ENCODE results near the gene CDC45.
"Not testable (repeated sequence)": the region's sequence is repeated elsewhere in the genome, so short reads cannot be mapped to it uniquely, and the experiment has no call there.

Gene CDC45

DNA sequence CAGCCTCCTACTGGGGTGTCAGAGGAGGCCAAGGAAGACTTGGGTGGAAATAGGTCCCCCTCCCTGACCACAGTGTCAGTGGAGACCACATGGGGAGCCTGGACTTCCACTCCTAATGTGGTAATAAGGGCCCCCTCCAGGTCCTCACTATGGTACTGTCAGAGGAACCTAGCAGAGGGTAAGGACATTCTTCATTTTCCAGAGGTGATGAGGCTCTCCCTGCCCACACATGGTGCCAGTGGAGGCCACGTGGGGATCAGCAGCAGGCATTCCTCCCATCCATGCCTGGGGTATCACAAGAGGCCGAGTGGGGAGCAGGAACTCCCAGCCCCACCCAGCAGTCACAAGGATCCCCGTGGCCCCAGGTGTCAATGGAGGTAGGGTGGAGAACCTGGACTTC, 51.0 kb downstream of the CDC45 start:
- TF ChIP-seq, protein P1, sequence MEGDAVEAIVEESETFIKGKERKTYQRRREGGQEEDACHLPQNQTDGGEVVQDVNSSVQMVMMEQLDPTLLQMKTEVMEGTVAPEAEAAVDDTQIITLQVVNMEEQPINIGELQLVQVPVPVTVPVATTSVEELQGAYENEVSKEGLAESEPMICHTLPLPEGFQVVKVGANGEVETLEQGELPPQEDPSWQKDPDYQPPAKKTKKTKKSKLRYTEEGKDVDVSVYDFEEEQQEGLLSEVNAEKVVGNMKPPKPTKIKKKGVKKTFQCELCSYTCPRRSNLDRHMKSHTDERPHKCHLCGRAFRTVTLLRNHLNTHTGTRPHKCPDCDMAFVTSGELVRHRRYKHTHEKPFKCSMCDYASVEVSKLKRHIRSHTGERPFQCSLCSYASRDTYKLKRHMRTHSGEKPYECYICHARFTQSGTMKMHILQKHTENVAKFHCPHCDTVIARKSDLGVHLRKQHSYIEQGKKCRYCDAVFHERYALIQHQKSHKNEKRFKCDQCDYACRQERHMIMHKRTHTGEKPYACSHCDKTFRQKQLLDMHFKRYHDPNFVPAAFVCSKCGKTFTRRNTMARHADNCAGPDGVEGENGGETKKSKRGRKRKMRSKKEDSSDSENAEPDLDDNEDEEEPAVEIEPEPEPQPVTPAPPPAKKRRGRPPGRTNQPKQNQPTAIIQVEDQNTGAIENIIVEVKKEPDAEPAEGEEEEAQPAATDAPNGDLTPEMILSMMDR (IDR thresholded peaks at IDR 0.05; ENCODE audit: low read depth, low read length): no peak
- no peak for DNase-seq (ENCODE audit: extremely low read depth, low read depth)

DNA sequence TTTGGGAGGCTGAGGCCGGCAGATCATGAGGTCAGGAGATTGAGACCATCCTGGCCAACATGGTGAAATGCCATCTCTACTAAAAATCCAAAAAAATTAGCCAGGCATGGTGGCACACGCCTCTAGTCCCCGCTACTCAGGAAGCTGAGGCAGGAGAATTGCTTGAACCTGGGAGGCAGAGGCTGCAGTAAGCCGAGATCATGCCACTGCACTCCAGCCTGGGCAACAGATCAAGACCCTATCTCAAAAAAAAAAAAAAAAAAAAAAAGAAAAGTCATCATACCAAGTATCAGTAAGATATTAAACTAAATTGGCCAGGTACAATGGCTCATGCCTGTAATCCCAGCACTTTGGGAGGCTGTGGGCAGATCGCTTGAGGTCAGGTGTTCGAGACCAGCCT, 51.6 kb downstream of the CDC45 start:
- not testable (repeated sequence) for DNase-seq (ENCODE audit: extremely low read depth, low read depth)

DNA sequence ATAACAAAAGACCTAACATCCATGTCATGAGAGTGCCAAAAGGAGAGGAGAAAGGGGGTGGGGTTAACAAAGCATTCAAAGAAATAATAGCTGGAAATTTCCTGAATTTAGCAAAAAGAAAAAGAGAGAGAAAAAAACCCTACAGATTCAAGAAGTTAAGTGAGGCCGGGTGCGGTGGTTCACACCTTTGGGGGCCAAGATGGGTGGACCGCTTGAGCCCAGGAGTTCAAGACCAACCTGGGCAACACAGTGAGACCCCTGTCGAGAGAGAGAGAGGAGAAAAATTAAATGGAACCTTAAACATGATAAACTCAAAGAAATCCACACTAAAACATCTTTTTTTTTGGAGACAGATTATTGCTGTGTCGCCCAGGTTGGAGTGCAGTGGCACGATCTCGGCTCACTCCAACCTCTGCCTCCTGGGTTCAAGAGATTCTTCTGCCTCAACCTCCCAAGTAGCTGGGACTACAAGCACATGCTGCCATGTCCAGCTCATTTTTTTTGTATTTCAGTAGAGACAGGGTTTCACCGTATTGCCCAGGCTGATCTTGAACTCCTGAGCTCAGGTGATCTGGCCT, 53.4 kb downstream of the CDC45 start:
- TF ChIP-seq, protein P1 (IDR thresholded peaks at IDR 0.05; ENCODE audit: low read depth, low read length): no peak
- DNase-seq (ENCODE audit: extremely low read depth, low read depth): no peak

DNA sequence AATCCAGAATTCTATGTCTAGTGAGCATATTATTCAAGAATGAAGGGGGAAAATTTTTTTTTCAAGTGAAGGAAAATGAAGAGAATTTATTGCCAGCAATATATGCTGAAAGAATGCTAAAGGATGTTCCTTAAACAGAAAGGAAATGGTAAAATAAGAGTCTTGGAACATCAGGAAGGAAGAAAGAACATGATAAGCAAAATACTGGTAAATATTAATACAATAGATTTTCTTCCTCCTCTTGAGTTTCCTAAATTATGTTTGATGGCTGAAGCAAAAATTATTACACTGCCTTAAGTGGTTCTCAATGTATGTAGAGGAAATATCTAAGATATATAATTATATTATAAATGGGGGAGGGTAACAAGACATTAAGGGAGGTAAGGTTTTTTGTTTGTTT, 54.1 kb downstream of the CDC45 start:
- DNase-seq (ENCODE audit: extremely low read depth, low read depth): no peak
- TF ChIP-seq, protein P1 (IDR thresholded peaks at IDR 0.05; ENCODE audit: low read depth, low read length): no peak

DNA sequence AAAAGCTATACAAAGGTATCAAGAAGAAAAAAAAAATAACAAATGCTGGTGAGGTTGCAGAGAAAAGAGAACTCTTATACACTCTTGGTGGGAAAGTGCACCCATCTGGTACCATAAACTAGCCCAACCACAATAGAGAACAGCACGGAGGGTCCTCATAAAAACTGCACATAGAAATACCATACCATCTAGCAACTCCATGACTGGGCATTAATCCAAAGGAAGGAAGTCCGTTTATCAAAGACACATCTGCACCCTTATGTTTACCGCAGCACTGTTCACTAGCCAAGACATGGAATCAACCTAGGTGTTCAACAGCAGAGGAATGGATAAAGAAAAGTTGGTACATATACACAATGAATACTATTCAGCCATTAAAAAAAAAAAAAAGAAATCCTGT, 55.3 kb downstream of the CDC45 start:
- TF ChIP-seq, protein P1 (IDR thresholded peaks at IDR 0.05; ENCODE audit: low read depth, low read length): no peak
- DNase-seq (ENCODE audit: extremely low read depth, low read depth): no peak

DNA sequence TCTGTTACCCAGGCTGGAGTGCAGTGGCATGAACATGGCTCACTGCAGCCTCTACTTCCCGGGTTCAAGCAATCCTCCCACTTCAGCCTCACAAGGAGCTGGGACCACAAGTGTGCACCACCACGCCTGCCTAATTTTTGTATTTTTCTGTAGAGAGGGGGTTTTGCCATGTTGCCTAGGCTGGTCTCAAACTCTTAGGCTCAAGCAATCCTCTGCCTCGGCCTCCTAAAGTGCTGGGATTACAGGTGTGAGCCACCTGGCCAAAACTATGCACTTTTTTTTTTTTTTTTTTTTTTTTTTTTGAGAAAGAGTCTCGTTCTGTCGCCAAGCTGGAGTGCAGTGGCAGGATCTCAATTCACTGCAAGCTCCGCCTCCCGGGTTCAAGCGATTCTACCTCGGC, 56.8 kb downstream of the CDC45 start:
- no peak for DNase-seq (ENCODE audit: extremely low read depth, low read depth)
- TF ChIP-seq, protein P1 (IDR thresholded peaks at IDR 0.05; ENCODE audit: low read depth, low read length): no peak

DNA sequence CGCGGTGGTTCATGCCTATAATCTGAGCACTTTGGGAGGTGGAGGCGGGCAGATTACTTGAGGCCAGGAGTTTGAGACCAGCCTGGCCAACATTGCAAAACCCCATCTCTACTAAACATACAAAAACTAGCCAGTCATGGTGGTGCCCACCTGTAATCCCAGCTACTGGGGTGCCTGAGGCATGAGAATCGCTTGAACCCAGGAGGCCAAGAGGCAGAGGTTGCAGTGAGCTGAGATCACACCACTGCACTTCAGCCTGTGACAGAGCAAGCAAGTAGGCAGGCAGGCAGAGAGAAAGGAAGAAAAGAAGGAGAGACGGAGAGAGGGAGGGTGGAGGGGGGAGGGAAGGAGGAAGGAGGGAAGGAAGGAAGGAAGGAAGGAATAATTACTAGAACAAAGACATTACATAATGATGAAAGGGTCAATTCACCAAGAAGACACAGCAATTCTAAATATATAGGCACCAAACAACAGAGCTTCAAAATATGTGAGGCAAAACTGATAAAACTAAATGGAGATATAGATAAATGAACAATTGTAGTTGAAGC, 58.3 kb downstream of the CDC45 start:
- DNase-seq (ENCODE audit: extremely low read depth, low read depth): no peak
- TF ChIP-seq, protein P1 (IDR thresholded peaks at IDR 0.05; ENCODE audit: low read depth, low read length): no peak

DNA sequence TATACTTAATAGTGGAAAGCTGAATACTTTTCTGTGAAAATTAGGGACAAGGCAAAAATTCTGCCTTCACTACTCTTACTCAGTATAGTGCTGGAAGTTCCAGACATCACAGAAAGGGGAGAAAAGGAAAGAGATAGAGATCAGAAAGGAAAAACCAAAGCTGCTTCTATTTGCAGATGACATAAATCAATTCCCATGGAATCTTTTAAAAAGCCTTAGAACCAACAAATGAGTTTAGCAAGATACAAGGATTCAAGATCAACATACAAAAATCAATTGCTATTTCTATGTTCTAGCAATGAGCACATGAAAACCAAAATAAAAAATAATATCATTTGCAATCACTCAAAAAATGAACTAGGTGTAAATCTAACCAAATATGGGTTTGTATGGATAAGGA, 60.7 kb downstream of the CDC45 start:
- no peak for DNase-seq (ENCODE audit: extremely low read depth, low read depth)
- TF ChIP-seq, protein P1 (IDR thresholded peaks at IDR 0.05; ENCODE audit: low read depth, low read length): no peak

Measured in AG09319 (cell line).